Muscle of back (tissue), 10 donors: ENCODE measurements around the gene TRUB1. TPM values are rescaled to one million over a fixed set of nuclear protein-coding genes. Genes with fewer than 3 reads are reported as not detected.

Experiments
- polyA plus RNA-seq, 10 donors: library from polyadenylated mRNA; unstranded; fragments of 120-200 nt; gene quantifications; one replicate each; pipeline ENCODE4 v1.2.1, GENCODE V29; 2013; ENCODE audit not compliant: insufficient read length in 10 of 10

Gene TRUB1
- polyA plus RNA-seq, 10 donors, result 17.5 to 27.2 (median 19.9) TPM

Other genes starting within 250 kb of the TRUB1 start
- gene FHIP2A, start 116.4 kb upstream of the TRUB1 start, polyA plus RNA-seq, result 10 to 100 TPM; 14.9 to 24.3 (median 19.4) TPM
- 1 to 10 TPM in 6 of 10 donors, under 1 TPM in 4; 0.52 to 5.2 (median 1.2) TPM for gene ATRNL1, start 155.2 kb downstream of the TRUB1 start, polyA plus RNA-seq